ENCODE data around the gene DOHH. TPM values are rescaled to one million over a fixed set of nuclear protein-coding genes. Genes with fewer than 3 reads are reported as not detected.

The DOHH gene
- total and polyA plus RNA-seq, 9 of the 15 experiments (the other 6 are each of a cell fraction or from before 2014, with no cell fraction given) = 0.14 to 47.2 (median 5.1) TPM

- TF ChIP-seq THRAP3 (IDR thresholded peaks at IDR 0.05; ENCODE audit: borderline replicate concordance) = peak; percentile 74; the same call in 1 of the 2 replicates
These were observed 44.5 kb upstream of the DOHH start (continued) for GRCh38 chr19:3544742-3545668.

DNA sequence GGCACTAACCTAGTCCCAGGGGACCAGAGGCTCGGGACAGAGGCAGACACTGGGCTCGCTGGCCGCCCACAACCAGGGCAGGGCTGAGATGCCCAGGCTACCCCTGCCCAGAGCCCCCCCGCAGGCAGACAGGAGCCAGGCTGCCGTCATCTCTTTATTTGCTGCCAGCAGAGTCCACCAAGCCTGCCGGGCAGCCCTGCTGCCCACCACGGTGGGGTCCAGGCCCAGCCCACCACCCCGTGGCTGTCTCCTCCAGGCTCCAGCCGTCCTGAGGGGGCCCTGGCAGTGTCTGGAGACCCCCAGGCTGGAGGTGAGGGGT is 43.5 kb upstream of the DOHH start:
- no TSS peak for BruUV-seq (replicated peaks)
- intact Hi-C loops (cut with micrococcal nuclease) (loop anchor here (10.0 kb wide), 1 partner anchor 61 kb away; the partner anchor contains the start of gene TBXA2R), in situ Hi-C loops (cut with MboI) (no loop called here)
- FAIRE-seq (no peak), DNase-seq (ENCODE audit: extremely low read depth in 1 of 4, low spot score in 3 of 4) (no peak), ATAC-seq (no peak)
- Histone ChIP-seq H3K4me2 (ENCODE audit: insufficient read depth, low read length) (no peak overlapping the region), H3K27me3 (ENCODE audit: control insufficient read depth in 2 of 2, insufficient read depth in 2 of 2, low read length in 2 of 2) (no peaks in the 10 kb centered on the region), H3K4me3 (no peak overlapping the region), H4K20me1 (replicated peaks; ENCODE audit: control insufficient read depth, insufficient read depth, low read length) (peaks cover 5% of the 10 kb centered on the region; the same call in 1 of the 2 replicates), H3K9me1 (ENCODE audit: control insufficient read depth, insufficient read depth, low read length) (no peaks in the 10 kb centered on the region), H3K79me2 (ENCODE audit: control insufficient read depth, insufficient read depth, low read length) (no peaks in the 10 kb centered on the region), H3K4me1 (replicated peaks in 1 of 2; ENCODE audit: control insufficient read depth in 2 of 2, insufficient read depth in 2 of 2, low read length in 2 of 2) (peaks cover under 1 to 55% of the 10 kb centered on the region in 2 experiments; a peak in 3 of 5 replicates), H2AFZ (ENCODE audit: low read depth, low read length) (no peak overlapping the region), H3K9me3 (replicated peaks; ENCODE audit: control insufficient read depth, insufficient read depth, low read depth, low read length) (no peaks in the 10 kb centered on the region), H3K36me3 (ENCODE audit: control insufficient read depth, insufficient read depth, low read length) (peaks cover 59% of the 10 kb centered on the region; the same call in 2 of the 3 replicates), H3K9ac (ENCODE audit: insufficient read depth in 1 of 2, low read depth in 2 of 2, low read length in 2 of 2) (peak overlapping the region in 1 of 2 experiments; percentile 45; a peak in 1 of 4 replicates), H3K27ac (ENCODE audit: extremely low read depth, low read depth, low read length) (no peak overlapping the region)
- WGBS (ENCODE audit: insufficient coverage, low coverage, missing lambda C conversion rate) = 92% methylated on average over 7 of the region's 9 CpGs
- ChIA-PET POLR2A (no interaction called here), CTCF (ENCODE audit: low intra/inter-chr PET ratio) (interaction anchor here (0.6 to 2.1 kb wide), 3 partner anchors 30 to 75 kb away, joined by 4 to 19 read pairs (median 5); no protein-coding TSS in a partner anchor)
- TF ChIP-seq RBFOX2 (IDR thresholded peaks at IDR 0.05; ENCODE audit: low read depth, low read length) (0 out of 2 replicates have a peak, but pooled peaks have one; percentile 35), POLR2G (IDR thresholded peaks at IDR 0.05; ENCODE audit: low read depth, low read length) (peak; percentile 39), POLR2A (conservative IDR thresholded peaks at IDR 0.05) (0 out of 2 replicates have a peak, but pooled peaks have one; percentile 8), SRSF9 (IDR thresholded peaks at IDR 0.05; ENCODE audit: borderline replicate concordance, low read depth, low read length) (no peak), POLR2AphosphoS5 (IDR thresholded peaks at IDR 0.05; ENCODE audit: control insufficient read depth, insufficient read depth, low read depth, low read length) (no peak), ELF2 (CRISPR knock-in tag; IDR thresholded peaks at IDR 0.05) (no peak), MAFG (tag; conservative IDR thresholded peaks at IDR 0.05) (no peak), HMBOX1 (IDR thresholded peaks at IDR 0.05) (no peak), RERE (CRISPR knock-in tag; IDR thresholded peaks at IDR 0.05; ENCODE audit: borderline replicate concordance) (no peak), RBM17 (IDR thresholded peaks at IDR 0.05; ENCODE audit: borderline replicate concordance, low read depth, low read length) (no peak)
- TF ChIP-seq, protein P1, sequence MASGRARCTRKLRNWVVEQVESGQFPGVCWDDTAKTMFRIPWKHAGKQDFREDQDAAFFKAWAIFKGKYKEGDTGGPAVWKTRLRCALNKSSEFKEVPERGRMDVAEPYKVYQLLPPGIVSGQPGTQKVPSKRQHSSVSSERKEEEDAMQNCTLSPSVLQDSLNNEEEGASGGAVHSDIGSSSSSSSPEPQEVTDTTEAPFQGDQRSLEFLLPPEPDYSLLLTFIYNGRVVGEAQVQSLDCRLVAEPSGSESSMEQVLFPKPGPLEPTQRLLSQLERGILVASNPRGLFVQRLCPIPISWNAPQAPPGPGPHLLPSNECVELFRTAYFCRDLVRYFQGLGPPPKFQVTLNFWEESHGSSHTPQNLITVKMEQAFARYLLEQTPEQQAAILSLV (tag; IDR thresholded peaks at IDR 0.05) = no peak
